OCI-LY1 (cell line): Measurements from ENCODE around the gene ELFN2.

Source experiments
- H2AFZ ChIP-seq: fragments of 200-600 bp; sonication (generic), shearing (Covaris generic); 2 replicates; pipeline ENCODE4 v1.6.0; 2014; ENCODE audit warnings: antibody characterized with exemption, mild to moderate bottlenecking, low read length
- H3F3A ChIP-seq: fragments of 200-600 bp; sonication (generic), shearing (Covaris generic); 2 replicates; pipeline ENCODE4 v1.6.0; 2014; ENCODE audit warnings: mild to moderate bottlenecking, antibody characterized with exemption, low read length, moderate library complexity; ENCODE audit not compliant: insufficient read depth
- H3K27ac ChIP-seq: fragments of 200-600 bp; sonication (generic); 2 replicates; pipeline ENCODE4 v1.5.1; 2014; ENCODE audit warnings: low read length, mixed run types, mild to moderate bottlenecking, low read depth; ENCODE audit not compliant: poor library complexity, severe bottlenecking
- H3K27me3 ChIP-seq: fragments of 200-600 bp; sonication (generic); 2 replicates; pipeline ENCODE4 v1.6.0; 2014; ENCODE audit warnings: antibody characterized with exemption, mild to moderate bottlenecking, low read length, moderate library complexity; ENCODE audit not compliant: insufficient read depth
- H3K36me3 ChIP-seq: fragments of 200-600 bp; sonication (generic); 2 replicates; pipeline ENCODE4 v1.6.1; 2014; ENCODE audit warnings: mild to moderate bottlenecking, antibody characterized with exemption, low read length, moderate library complexity, mixed read lengths; ENCODE audit not compliant: insufficient read depth
- H3K4me1 ChIP-seq: fragments of 200-600 bp; sonication (generic); 2 replicates; pipeline ENCODE4 v1.5.1; 2014; ENCODE audit warnings: mild to moderate bottlenecking, low read length, moderate library complexity; ENCODE audit not compliant: insufficient read depth, severe bottlenecking
- H3K4me2 ChIP-seq: fragments of 200-600 bp; sonication (generic), shearing (Covaris generic); 2 replicates; pipeline ENCODE4 v1.6.1; 2014; ENCODE audit warnings: low read length
- H3K4me3 ChIP-seq: fragments of 200-600 bp; sonication (generic); 2 replicates; pipeline ENCODE4 v1.5.1; 2014; ENCODE audit warnings: low read length, low read depth, mild to moderate bottlenecking, mixed read lengths; ENCODE audit not compliant: poor library complexity, severe bottlenecking
- H3K79me2 ChIP-seq: fragments of 200-600 bp; shearing (Covaris generic); 2 replicates; pipeline ENCODE4 v1.6.1; 2016; ENCODE audit warnings: mixed run types, low read length, mixed read lengths; ENCODE audit not compliant: insufficient read depth
- H3K9ac ChIP-seq: fragments of 200-600 bp; sonication (generic), shearing (Covaris generic); 2 replicates; pipeline ENCODE4 v1.6.1; 2014; ENCODE audit warnings: mild to moderate bottlenecking, low read length, mixed read lengths
- H3K9me2 ChIP-seq: fragments of 200-600 bp; sonication (generic), shearing (Covaris generic); 2 replicates; pipeline ENCODE4 v1.6.1; 2014; ENCODE audit warnings: low read depth, mild to moderate bottlenecking, low read length, mixed read lengths
- H3K9me3 ChIP-seq: fragments of 200-600 bp; shearing (Covaris generic); 2 replicates; pipeline ENCODE4 v1.6.1; 2014; ENCODE audit warnings: low read length, mixed read lengths
- H4K20me1 ChIP-seq: fragments of 200-600 bp; sonication (generic), shearing (Covaris generic); 2 replicates; pipeline ENCODE4 v1.6.0; 2016; ENCODE audit warnings: mild to moderate bottlenecking, low read length; ENCODE audit not compliant: insufficient read depth
- CTCF ChIP-seq: fragments of 200-600 bp; sonication (generic), shearing (Covaris generic); IDR thresholded peaks from 2 replicates; pipeline ENCODE4 v1.5.1; 2017; ENCODE audit warnings: mild to moderate bottlenecking, antibody characterized with exemption, low read length, moderate library complexity, mixed read lengths
- EZH2 ChIP-seq: fragments of 200-600 bp; sonication (generic), shearing (Covaris generic); IDR thresholded peaks from 2 replicates; pipeline ENCODE4 v1.8.0; 2017; ENCODE audit warnings: borderline replicate concordance, mixed run types, mild to moderate bottlenecking, antibody characterized with exemption, low read length, moderate library complexity, mixed read lengths

ELFN2 gene

DNA sequence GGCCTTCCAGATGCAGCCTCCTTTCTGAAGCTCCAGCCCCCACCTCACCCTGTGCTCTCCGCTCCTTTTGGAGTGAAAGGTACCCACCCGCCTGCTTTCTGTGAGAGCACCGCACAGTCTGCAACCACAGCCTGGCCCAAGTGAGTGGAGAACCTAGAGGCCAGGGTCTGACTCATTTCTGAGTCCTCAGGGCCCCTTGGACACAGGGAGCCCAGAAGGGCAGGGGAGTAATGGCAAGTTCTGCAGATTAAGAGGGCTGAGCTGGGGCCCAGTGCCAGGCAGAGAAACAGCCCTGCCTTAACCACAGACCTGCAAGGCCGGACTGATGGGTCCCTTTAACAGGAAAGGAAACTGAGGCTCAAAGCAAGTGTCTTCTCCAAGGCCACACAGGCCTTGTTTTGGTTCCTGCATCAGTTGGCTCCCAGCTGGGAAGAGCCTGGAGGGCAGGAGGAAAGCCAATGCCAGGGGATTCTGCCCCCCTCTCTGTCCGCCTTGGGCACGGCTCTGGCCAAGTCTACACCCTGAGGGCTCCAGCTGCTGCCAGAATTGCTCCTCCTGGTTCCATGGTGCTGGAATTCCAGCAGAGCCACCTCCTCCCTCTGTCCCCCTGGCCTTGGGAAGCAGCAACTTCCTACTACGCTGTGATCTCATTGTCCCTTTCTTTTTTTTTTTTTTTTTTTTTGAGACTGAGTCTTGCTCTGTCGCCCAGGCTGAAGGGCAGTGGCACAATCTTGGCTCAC lies 89.9 kb downstream of the ELFN2 start:
- H2AFZ ChIP-seq, result no peak overlapping the region
- no peak for TF ChIP-seq EZH2
- no peak for TF ChIP-seq CTCF
- H3F3A ChIP-seq, result no peaks in the 10 kb centered on the region
- no peak overlapping the region for H3K4me2 ChIP-seq
- H3K9ac ChIP-seq, result no peak overlapping the region
- no peaks in the 10 kb centered on the region for H3K9me3 ChIP-seq
- no peaks in the 10 kb centered on the region for H3K9me2 ChIP-seq
- H3K4me1 ChIP-seq, result no peaks in the 10 kb centered on the region
- no peaks in the 10 kb centered on the region for H3K36me3 ChIP-seq
- no peaks in the 10 kb centered on the region for H3K79me2 ChIP-seq
- no peaks in the 10 kb centered on the region for H4K20me1 ChIP-seq
- H3K27me3 ChIP-seq, result peaks cover 19% of the 10 kb centered on the region; the same call in 1 of the 2 replicates
- no peak overlapping the region for H3K27ac ChIP-seq
- no peak overlapping the region for H3K4me3 ChIP-seq

GRCh38 chr22:37336579-37336978 lies 90.7 kb downstream of the ELFN2 start:
- Histone ChIP-seq H3K4me2 (no peak overlapping the region), H3K36me3 (no peaks in the 10 kb centered on the region), H3K9me2 (no peaks in the 10 kb centered on the region), H3K9ac (no peak overlapping the region), H4K20me1 (no peaks in the 10 kb centered on the region), H3F3A (no peaks in the 10 kb centered on the region), H3K27ac (no peak overlapping the region), H2AFZ (no peak overlapping the region), H3K9me3 (no peaks in the 10 kb centered on the region), H3K4me1 (no peaks in the 10 kb centered on the region), H3K4me3 (no peak overlapping the region), H3K27me3 (peaks cover 19% of the 10 kb centered on the region; the same call in 1 of the 2 replicates), H3K79me2 (no peaks in the 10 kb centered on the region)
- TF ChIP-seq EZH2 (no peak), CTCF (no peak)

GRCh38 chr22:37335806-37336199 lies 91.5 kb downstream of the ELFN2 start:
- H3K27me3 ChIP-seq, result peaks cover 19% of the 10 kb centered on the region; the same call in 1 of the 2 replicates
- no peaks in the 10 kb centered on the region for H3K4me1 ChIP-seq
- no peak overlapping the region for H2AFZ ChIP-seq
- no peak overlapping the region for H3K9ac ChIP-seq
- no peaks in the 10 kb centered on the region for H4K20me1 ChIP-seq
- H3K4me2 ChIP-seq, result no peak overlapping the region
- no peaks in the 10 kb centered on the region for H3K36me3 ChIP-seq
- no peak overlapping the region for H3K27ac ChIP-seq
- TF ChIP-seq CTCF (no peak), EZH2 (no peak)
- no peaks in the 10 kb centered on the region for H3F3A ChIP-seq
- H3K9me3 ChIP-seq, result no peaks in the 10 kb centered on the region
- H3K9me2 ChIP-seq, result no peaks in the 10 kb centered on the region
- no peak overlapping the region for H3K4me3 ChIP-seq
- no peaks in the 10 kb centered on the region for H3K79me2 ChIP-seq
